NCI-H1436 (cell line): ENCODE results near the gene NUDT13.

Source experiments
- DNase-seq: peaks from one replicate; lab custom pipeline; 2025; lab: John Stamatoyannopoulos, UW

The NUDT13 gene

DNA sequence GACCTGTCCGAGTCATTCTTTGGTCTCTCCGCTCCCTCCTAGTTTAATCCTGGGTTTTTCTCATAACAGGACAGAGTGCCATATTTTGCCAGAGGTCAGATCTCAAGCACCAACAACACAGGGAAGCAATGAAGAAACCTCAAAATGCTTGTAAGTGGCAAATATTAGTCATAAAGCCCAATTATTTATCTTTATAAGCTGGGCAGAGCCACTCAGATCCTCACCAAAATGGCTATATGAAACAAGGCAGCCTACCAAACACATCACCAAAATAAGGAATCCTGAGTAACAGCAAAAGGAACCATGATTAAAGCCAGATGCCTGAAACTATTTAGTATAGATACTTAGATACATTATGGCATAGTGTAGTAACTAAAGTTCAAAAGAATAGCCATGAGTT, 52.8 kb downstream of the NUDT13 start:
- DNase-seq, result no peak

DNA sequence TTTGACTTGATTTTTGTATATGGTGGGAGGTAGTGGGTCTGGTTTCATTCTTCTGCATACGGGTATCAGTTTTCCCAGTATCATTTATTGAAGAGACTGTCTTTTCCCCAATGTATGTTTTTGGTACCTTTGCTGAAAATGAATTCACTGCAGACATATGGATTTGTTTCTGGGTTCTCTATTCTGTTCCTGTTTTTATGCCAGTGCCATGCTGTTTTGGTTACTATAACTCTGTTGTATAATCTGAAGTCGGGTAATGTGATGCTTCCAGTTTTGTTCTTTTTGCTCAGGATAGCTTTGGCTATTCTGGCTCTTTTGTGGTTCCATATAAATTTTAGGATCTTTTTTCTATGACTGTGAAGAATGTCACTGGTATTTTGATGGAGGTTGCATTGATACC, 56.7 kb downstream of the NUDT13 start:
- DNase-seq, result no peak

DNA sequence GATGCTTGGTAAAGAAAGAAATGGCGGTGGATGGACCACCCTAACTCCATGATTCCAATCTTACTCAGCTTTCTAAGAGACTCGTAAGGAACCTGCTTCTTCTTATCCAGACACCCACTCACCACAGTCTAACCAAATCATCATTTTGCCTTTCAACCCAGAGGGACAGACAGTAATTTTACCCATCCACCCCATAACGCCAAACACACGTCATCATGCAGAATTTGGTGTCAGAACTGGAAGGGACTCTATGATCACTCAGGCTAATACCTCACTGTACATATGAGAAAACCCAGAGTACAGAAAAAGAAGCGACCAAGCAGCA, 57.2 kb downstream of the NUDT13 start:
- DNase-seq, result no peak

DNA sequence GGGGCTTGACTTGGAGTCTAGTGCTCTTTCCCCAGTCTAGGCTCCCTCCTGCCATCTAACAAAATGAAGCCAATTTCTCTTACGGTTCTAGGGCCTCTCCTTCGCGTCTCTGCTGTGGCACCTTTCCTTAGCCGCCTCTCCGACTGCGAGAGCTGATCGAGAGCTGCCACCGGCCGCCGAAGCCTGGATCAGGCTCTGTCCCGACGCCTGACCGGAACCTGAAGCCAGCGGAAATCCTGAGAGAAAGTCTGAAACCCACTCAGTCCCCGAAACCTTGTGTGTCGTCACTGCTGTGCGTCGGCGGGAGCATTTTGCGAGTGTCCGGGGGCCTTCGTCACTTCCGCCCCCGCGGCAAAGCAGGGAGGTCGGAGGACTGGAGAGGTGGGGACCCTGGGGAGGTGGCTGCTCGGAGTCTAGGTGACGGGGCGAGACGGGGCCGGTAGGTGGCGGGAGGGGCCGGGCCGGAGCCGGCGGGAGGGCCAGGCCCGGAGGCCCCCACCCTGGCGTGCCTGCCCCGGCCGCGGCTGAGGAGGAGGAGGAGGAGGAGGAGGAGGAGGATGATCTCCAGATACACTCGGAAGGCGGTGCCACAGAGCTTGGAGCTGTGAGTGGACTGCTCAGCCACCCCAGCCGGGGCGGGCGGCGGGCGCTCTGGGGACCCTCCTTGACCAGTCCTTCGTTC, 57.7 kb downstream of the NUDT13 start, which contains the start of the genes ECD and FAM149B1:
ECD (minus strand) TSS at position 226 of the 682 bp plus-strand sequence. CDS start 4,071 bp downstream, outside the sequence.
FAM149B1 (plus strand) TSS at position 337 of the 682 bp plus-strand sequence; CDS start at position 558, 221 bp downstream.
- DNase-seq, result peak; percentile 88

DNA sequence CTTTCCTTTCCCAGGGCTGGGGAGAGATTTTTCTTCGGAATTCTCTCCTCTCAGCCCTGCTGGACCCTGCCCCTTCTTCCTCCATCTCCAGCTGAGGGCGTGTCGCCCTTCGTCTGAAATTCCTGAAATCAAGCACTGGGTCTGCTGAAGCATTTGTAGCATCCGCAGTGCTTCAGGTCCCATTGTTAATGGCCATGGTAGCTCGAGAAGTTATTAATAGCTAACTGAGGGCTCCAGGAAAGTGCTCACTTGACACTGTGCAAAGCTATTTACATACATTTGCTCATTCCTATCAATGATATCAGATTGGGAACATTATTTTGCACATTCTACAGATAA, 58.2 kb downstream of the NUDT13 start:
- no peak for DNase-seq

DNA sequence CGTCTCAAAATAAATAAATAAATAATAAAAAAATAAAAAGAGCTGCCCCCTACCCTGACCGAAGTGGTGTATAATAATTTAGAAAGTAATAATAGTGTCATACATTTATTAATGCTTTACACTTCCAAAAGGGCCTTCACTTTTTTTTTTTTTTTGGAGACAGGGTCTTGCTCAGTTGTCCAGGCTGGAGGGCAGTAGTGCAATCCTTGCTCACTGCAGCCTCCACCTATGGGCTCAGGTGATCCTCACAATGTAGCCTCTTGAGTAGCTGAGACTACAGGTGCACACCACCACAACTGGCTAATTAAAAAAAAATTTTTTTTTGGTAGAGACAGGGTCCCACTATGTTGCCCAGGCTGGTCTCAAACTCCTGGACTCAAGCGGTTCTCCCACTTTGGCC, 59.1 kb downstream of the NUDT13 start:
- no peak for DNase-seq

DNA sequence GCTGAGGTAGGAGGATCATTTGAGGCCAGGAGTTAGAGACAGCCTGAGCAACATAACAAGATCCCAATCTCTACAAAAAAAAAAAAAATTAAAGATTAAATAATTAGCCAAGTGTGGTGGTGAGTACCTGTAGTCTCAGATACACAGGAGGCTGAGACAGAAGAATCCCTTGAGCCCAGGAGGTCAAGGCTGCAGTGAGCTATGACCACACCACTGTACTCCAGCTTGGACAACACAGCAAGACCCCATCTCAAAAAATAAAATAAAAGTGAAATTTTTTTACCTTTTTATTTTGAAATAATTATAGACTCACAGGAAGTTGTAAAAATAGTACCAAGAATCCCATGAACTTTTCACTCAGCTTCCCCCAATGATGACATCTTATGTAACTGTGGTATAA, 62.6 kb downstream of the NUDT13 start:
- no peak for DNase-seq

DNA sequence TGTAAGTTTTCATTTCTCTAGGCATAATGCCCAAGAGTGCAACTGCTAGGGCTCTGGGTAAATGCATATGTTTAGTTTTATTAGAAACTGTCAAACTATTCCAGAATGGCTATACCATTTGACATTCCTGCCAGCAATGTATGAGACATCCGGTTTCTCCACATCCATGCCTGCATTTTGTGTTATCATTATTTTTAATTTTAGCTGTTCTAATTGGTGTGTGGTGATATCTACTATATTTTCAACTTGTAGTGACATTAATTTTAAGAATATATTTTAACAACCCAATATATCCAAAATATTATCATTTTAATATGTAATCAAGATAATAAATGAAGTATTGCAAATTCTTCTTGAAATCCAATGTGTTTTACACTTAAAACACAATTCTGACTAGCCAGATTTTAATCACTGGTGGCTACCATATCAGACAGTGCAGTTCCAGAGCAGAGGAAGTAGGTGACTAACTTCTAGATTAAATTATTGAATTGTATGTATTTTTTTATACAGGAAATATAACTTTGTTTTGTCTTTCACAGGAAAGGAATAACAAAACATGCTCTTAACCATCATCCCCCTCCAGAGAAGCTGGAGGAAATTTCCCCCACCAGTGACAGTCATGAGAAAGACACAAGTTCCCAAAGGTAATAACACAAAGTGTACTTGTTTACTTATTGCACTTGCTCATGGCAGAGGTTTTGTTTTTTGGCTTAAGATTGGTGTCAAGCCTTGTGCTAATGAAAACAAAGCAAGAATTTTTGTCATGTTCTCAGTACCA, 64.1 kb downstream of the NUDT13 start:
- DNase-seq, result no peak
